ENCODE data around the gene MRAS. TPM values are rescaled to one million over a fixed set of nuclear protein-coding genes. Genes with fewer than 3 reads are reported as not detected.

MRAS gene
- total RNA-seq, result not detected

GRCh38 chr3:138347960-138348753 is at the start of gene MRAS:
TSS of gene MRAS (plus strand) at chr3:138348579. CDS start at chr3:138372884, 24,305 bp downstream.

DNA sequence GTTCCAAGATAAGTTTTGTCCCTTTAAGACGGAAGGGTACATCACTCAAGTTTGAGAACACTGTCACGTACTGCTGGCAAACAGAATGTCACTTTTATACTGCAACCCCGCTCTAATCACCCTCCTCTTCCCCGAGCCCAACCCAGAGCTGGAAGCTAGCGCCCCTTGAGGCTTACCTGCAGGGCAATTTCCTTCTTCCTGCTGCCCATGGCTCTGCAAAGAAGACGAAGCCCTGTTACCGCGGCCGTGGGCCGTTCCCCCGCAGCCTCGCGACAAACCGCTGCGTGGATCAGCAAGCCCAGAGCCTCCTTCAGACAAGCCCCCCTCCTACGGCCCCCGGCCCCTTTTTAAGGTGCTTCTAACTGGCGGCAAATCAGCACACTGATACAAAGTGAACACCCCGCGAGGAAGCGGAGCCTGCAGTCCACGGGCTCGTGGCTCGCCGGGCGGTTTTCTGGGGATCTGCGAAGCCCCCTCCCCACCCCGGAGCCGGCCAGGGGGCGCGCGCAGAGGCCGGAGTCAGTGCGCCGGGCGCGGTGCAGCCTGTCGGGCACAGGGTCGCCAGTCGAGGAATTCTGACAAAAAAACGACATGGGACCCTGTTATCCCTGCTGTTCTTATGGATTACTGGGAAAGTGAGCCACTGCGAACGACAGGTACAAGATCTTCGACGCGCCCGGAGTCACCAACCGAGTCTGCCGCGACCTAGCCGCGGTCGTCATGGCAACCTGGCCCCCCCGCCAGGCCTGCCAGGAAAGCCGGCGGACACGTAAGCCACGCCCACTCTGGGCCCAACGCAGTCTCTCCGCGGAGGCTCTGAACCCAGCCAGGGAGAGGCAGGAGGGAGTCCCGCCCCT is 19.0 kb upstream of the MRAS start, which contains the start of gene NME9:
Gene NME9 (minus strand): TSS at position 725 of the 857 bp plus-strand sequence. CDS start 516 bp downstream, at position 209.

GRCh38 chr3:138434276-138434874 is 86.0 kb downstream of the MRAS start, which contains the start of gene ESYT3:
TSS of gene ESYT3 (plus strand) at chr3:138434616. CDS start at chr3:138434799, 183 bp downstream.

Other genes with a start within 250 kb of the MRAS start
- under 1 TPM; 0.30 to 0.43 TPM for gene DZIP1L, start 233.0 kb upstream of the MRAS start, total RNA-seq
- gene A4GNT, start 216.2 kb upstream of the MRAS start, total RNA-seq, result not detected
- 10 to 100 TPM; 19.7 to 19.9 TPM for gene DBR1, start 173.7 kb upstream of the MRAS start, total RNA-seq
- gene ARMC8, start 161.3 kb upstream of the MRAS start, total RNA-seq, result 10 to 100 TPM; 42.1 to 46.2 TPM
- under 1 TPM; 0.30 to 0.43 TPM for gene NME9, start 18.7 kb upstream of the MRAS start, total RNA-seq
- under 1 TPM; 0.22 to 0.53 TPM for gene ESYT3, start 86.0 kb downstream of the MRAS start, total RNA-seq
- 10 to 100 TPM; 18.3 to 18.6 TPM for gene CEP70, start 245.7 kb downstream of the MRAS start, total RNA-seq

All from activated naive CD4-positive, alpha-beta T cell treated with anti-CD3 and anti-CD28 coated beads, Interleukin-2, amount 10 ng/mL, durations not matched to agents 5 hours and 36 hours (primary cell).